HepG2 (cell line): ENCODE data around the gene P4HTM. TPM values are rescaled to one million over a fixed set of nuclear protein-coding genes. Genes with fewer than 3 reads are reported as not detected.

Experiments
- ATAC-seq: fragments of 200-7000 bp; cut with Tn5 transposase; 3 replicates; pipeline ENCODE4 v1.9.1; 2020; ENCODE audit warnings: mild to moderate bottlenecking, moderate library complexity
- BruUV-seq: library from RNA; stranded (reverse); fragments of 400-500 nt; replicated peaks from 2 replicates; lab custom pipeline; 2021; lab: Mats Ljungman, UMichigan
- CTCF ChIA-PET: fragments of 300-600 bp; formaldehyde crosslinking; extraction: SDS; loops from one replicate; lab custom pipeline; 2021; ENCODE audit warnings: low total read pairs, inconsistent platforms, low intra/inter-chr PET ratio; lab: Yijun Ruan, JAX
- POLR2A ChIA-PET: fragments of 350-600 bp; sonication (Branson Sonifier 250); formaldehyde crosslinking; loops from one replicate; lab custom pipeline; 2020; ENCODE audit warnings: antibody characterized with exemption, inconsistent platforms; lab: Yijun Ruan, JAX
- DNase-seq: peaks from one replicate; pipeline ENCODE4 v3.0.0-alpha.2; 2015; ENCODE audit warnings: low spot score
- FAIRE-seq: peaks from 3 replicates; lab custom pipeline; 2011; peaks lifted over from hg19 to GRCh38; lab: Jason Lieb, UNC
- H2AFZ ChIP-seq: one replicate; pipeline ENCODE4 v1.6.1; 2011; ENCODE audit warnings: low read length, inconsistent platforms
- H3K27ac ChIP-seq: fragments of 300-600 bp; 3 replicates; pipeline ENCODE4 v1.8.0; 2011; ENCODE audit warnings: mixed run types, mild to moderate bottlenecking, mixed read lengths, low read length, inconsistent platforms; ENCODE audit not compliant: insufficient read depth; ENCODE audit errors: extremely low read length
- H3K27me3 ChIP-seq, 2 experiments: fragments of 200-600 bp in 1 of 2; 2 replicates in 1 of 2; 3 replicates in 1 of 2; pipeline versions ENCODE4 v1.6.0 to v1.8.0; 2011; ENCODE audit warnings: low read length in 2 of 2, mild to moderate bottlenecking in 2 of 2, moderate library complexity in 2 of 2, inconsistent platforms in 1 of 2; ENCODE audit not compliant: insufficient read depth in 2 of 2, control insufficient read depth in 1 of 2
- H3K36me3 ChIP-seq, 2 experiments: fragments of 200-600 bp in 1 of 2; replicated peaks in 1 of 2; 2 replicates in 1 of 2; 3 replicates in 1 of 2; pipeline versions ENCODE4 v1.5.1 to v1.8.0; 2011; ENCODE audit warnings: low read length in 2 of 2, inconsistent platforms in 1 of 2; ENCODE audit not compliant: insufficient read depth in 2 of 2, control insufficient read depth in 1 of 2
- H3K4me1 ChIP-seq: 2 replicates; pipeline ENCODE4 v1.5.1; 2012; ENCODE audit warnings: low read length, inconsistent platforms; ENCODE audit not compliant: insufficient read depth
- H3K4me2 ChIP-seq: 2 replicates; pipeline ENCODE4 v1.6.0; 2011; ENCODE audit warnings: low read depth, low read length, inconsistent platforms
- H3K4me3 ChIP-seq, 3 experiments: fragments of 200-600 bp in 1 of 3; sonication (generic), shearing (Covaris generic) in 1 of 3; replicated peaks in 1 of 3; 2 replicates each; pipeline ENCODE4 v1.5.1; 2011 to 2016; ENCODE audit warnings: low read length in 3 of 3, inconsistent platforms in 2 of 3, low read depth in 2 of 3, mild to moderate bottlenecking in 2 of 3, control low read depth in 1 of 3, mixed read lengths in 1 of 3; ENCODE audit not compliant: insufficient read depth in 1 of 3
- H3K79me2 ChIP-seq: one replicate; pipeline ENCODE4 v1.6.1; 2011; ENCODE audit warnings: low read length, inconsistent platforms; ENCODE audit not compliant: insufficient read depth
- H3K9ac ChIP-seq: 2 replicates; pipeline ENCODE4 v1.6.0; 2011; ENCODE audit warnings: mild to moderate bottlenecking, low read depth, low read length, inconsistent platforms; ENCODE audit not compliant: insufficient read depth
- H3K9me3 ChIP-seq: 2 replicates; pipeline ENCODE4 v1.5.1; 2012; ENCODE audit warnings: mild to moderate bottlenecking, low read length
- H4K20me1 ChIP-seq: 2 replicates; pipeline ENCODE4 v1.6.0; 2011; ENCODE audit warnings: inconsistent platforms, mild to moderate bottlenecking, low read length, moderate library complexity; ENCODE audit not compliant: insufficient read depth
- POLR2A ChIP-seq, 2 experiments: IDR thresholded peaks; 2 replicates each; pipeline ENCODE4 v1.6.1; 2011; ENCODE audit warnings: low read depth in 2 of 2, low read length in 2 of 2, mild to moderate bottlenecking in 1 of 2, moderate library complexity in 1 of 2; ENCODE audit not compliant: insufficient read depth in 1 of 2
- POLR2G ChIP-seq: fragments of 200-400 bp; formaldehyde crosslinking; IDR thresholded peaks from 2 replicates; pipeline ENCODE4 v1.6.1; 2018; ENCODE audit warnings: mild to moderate bottlenecking, low read depth, low read length, moderate library complexity
- RBM22 ChIP-seq: fragments of 200-400 bp; formaldehyde crosslinking; optimal IDR thresholded peaks from 2 replicates; pipeline ENCODE3; 2017; ENCODE audit warnings: mild to moderate bottlenecking, low read length, moderate library complexity
- ZNF234 ChIP-seq: sonication (generic); formaldehyde crosslinking; conservative IDR thresholded peaks from 2 replicates; pipeline ENCODE4 v1.5.1; 2020; ENCODE audit warnings: mild to moderate bottlenecking, missing genetic modification reagents
- WGBS: methylation state at CpG from one replicate; pipeline ENCODE4 v1.1.6; 2017; ENCODE audit warnings: low lambda C conversion rate; 5-methylcytosine and 5-hydroxymethylcytosine counted together
- in situ Hi-C: cut with HindIII; loops from 2 replicates; pipeline ENCODE4 v1.10.0; 2017; ENCODE audit warnings: low pct_unique_long_range_greater_than_20kb; ENCODE audit not compliant: extremely low pct_ligation_motif_present
- intact Hi-C: fragments of 100-400 bp; cut with micrococcal nuclease; formaldehyde crosslinking; loops from one replicate; pipeline ENCODE4 v1.10.0; 2022; ENCODE audit not compliant: unreplicated experiment
- polyA plus RNA-seq, 8 experiments: library from polyadenylated mRNA; depleted of rRNA in 3 of 8; stranded (reverse) in 7 of 8; unstranded in 1 of 8; fragments of >200 nt; fragmentation: Illumina TruSeq in 4 of 8; extraction: Trizol in 4 of 8; gene quantifications; 2 replicates each; pipeline versions ENCODE4 v1.2.1 to v1.2.3, GENCODE V29; 2011 to 2016; ENCODE audit warnings: low read depth in 4 of 8, missing spikeins in 1 of 8, mixed read lengths in 1 of 8; ENCODE audit not compliant: insufficient read depth in 1 of 8
- total RNA-seq, 5 experiments: library from RNA; depleted of rRNA; stranded (reverse); fragments of >200 nt; fragmentation: Illumina TruSeq; extraction: Trizol; gene quantifications; 2 replicates each; pipeline ENCODE4 v1.2.3, GENCODE V29; 2016; ENCODE audit warnings: low read depth in 1 of 5
- TF ChIP-seq, protein P1 (sequence below): sonication (generic); formaldehyde crosslinking; IDR thresholded peaks from 2 replicates; pipeline ENCODE4 v1.4.0; 2020; ENCODE audit warnings: mild to moderate bottlenecking, missing genetic modification reagents

The P4HTM gene
- total and polyA plus RNA-seq, 2 of the 13 experiments (the other 11 are each of a cell fraction or from before 2014, with no cell fraction given): 0.01 TPM; not detected in 1

DNA sequence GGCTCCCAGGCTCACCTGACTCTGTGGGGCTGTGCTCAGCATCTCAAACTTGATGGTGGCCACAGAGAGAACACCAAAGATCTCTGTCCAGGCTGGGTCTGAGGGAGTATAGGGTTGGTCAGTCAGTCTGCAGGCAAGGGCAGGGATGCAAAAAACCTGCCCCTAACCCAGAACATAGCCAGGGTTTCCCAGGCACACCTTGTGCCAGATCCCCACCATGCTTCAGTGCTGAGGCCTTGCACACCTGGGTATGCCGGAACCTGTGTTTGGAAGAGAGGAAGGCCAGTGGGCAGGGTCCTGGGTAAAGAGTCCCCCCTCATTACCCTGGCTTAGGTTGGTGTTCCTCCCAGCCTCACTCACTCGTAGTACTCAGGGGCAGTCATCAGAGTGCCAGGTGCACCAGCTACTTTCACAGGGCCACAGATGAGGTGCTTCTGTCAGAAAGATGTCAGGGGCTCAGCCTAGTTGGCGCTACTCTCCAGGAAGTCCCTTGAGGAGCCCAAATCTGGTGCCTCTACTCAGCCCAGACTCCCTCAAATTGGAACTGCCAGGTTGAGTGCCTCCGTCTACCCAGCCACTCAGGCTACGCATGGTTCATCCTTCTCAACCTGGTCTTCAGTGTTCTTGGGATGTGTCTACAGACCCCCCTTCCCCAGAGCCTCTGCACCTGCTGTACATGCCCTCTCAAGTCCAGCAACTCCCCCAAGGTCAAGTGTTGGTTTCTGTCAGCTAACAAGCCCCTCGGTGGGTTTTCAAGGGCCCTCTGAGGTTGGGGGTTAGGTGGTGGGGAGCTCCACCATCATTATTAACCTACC lies 26.6 kb downstream of the P4HTM start:
- ATAC-seq (no peak), DNase-seq (no peak), FAIRE-seq (no peak)
- intact Hi-C loops (no loop called here), in situ Hi-C loops (no loop called here)
- H3K79me2 ChIP-seq: peaks cover 24% of the 10 kb centered on the region
- H3K27me3 ChIP-seq: no peaks in the 10 kb centered on the region; a peak in 1 of 5 replicates
- peaks cover 19 to 45% of the 10 kb centered on the region in 2 experiments for H3K36me3 ChIP-seq
- no TSS peak for BruUV-seq
- H3K9ac ChIP-seq: no peak overlapping the region
- H2AFZ ChIP-seq: no peak overlapping the region
- peak overlapping the region; percentile 89; the same call in 1 of the 2 replicates for H3K4me2 ChIP-seq
- H3K4me3 ChIP-seq: no peak overlapping the region
- ChIA-PET CTCF (no interaction called here), POLR2A (interaction anchor here (1.7 to 11.1 kb wide), 5 partner anchors 7 to 77 kb away, joined by 8 to 280 read pairs (median 10); partner anchors contain the start of genes IMPDH2, QRICH1 and WDR6)
- WGBS: 93% methylated on average over 5 of the region's 6 CpGs
- H3K9me3 ChIP-seq: no peaks in the 10 kb centered on the region
- peaks cover 26% of the 10 kb centered on the region; the same call in 1 of the 2 replicates for H4K20me1 ChIP-seq
- H3K27ac ChIP-seq: no peak overlapping the region
- peaks cover 23% of the 10 kb centered on the region for H3K4me1 ChIP-seq
- TF ChIP-seq RBM22 (peak; percentile 83), POLR2A (IDR thresholded peaks at IDR 0.05; ENCODE audit: insufficient read depth in 1 of 2, low read depth in 2 of 2, low read length in 2 of 2) (peak in 1 of 2 experiments; percentile 25; a peak in 1 of 4 replicates), POLR2G (peak; percentile 32), ZNF234 (CRISPR knock-in tag) (no peak)
- TF ChIP-seq, protein P1, sequence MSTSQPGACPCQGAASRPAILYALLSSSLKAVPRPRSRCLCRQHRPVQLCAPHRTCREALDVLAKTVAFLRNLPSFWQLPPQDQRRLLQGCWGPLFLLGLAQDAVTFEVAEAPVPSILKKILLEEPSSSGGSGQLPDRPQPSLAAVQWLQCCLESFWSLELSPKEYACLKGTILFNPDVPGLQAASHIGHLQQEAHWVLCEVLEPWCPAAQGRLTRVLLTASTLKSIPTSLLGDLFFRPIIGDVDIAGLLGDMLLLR (CRISPR knock-in tag): peak; percentile 54; the same call in 1 of the 2 replicates
